Esophagus (tissue), 2 donors: ENCODE data around the gene EEA1. TPM values are rescaled to one million over a fixed set of nuclear protein-coding genes. Genes with fewer than 3 reads are reported as not detected.

Experiments used
- H3K27ac ChIP-seq, 2 donors: one replicate each; pipeline ENCODE4 v1.5.1; 2013; ENCODE audit warnings: low read depth in 2 of 2, mild to moderate bottlenecking in 2 of 2, inconsistent platforms in 1 of 2, low read length in 1 of 2, moderate library complexity in 1 of 2
- H3K27me3 ChIP-seq, 2 donors: one replicate each; pipeline ENCODE4 v1.6.1; 2013; ENCODE audit warnings: low read length in 2 of 2, control low read depth in 1 of 2, mild to moderate bottlenecking in 1 of 2; ENCODE audit not compliant: insufficient read depth in 2 of 2, control insufficient read depth in 1 of 2
- H3K36me3 ChIP-seq, 2 donors: one replicate each; pipeline ENCODE4 v1.6.1; 2013; ENCODE audit warnings: low read length in 1 of 2; ENCODE audit not compliant: control insufficient read depth in 2 of 2, insufficient read depth in 2 of 2
- H3K4me1 ChIP-seq, 2 donors: one replicate each; pipeline ENCODE4 v1.6.1; 2013; ENCODE audit warnings: low read length in 1 of 2; ENCODE audit not compliant: control insufficient read depth in 2 of 2, insufficient read depth in 2 of 2
- H3K4me3 ChIP-seq, 2 donors: one replicate each; pipeline ENCODE4 v1.5.1; 2013; ENCODE audit warnings: low read length in 2 of 2, mild to moderate bottlenecking in 2 of 2, low read depth in 1 of 2, moderate library complexity in 1 of 2
- H3K9me3 ChIP-seq, 2 donors: one replicate each; pipeline ENCODE4 v1.6.1; 2013; ENCODE audit warnings: mild to moderate bottlenecking in 2 of 2, low read depth in 1 of 2, low read length in 1 of 2, moderate library complexity in 1 of 2; ENCODE audit not compliant: control insufficient read depth in 2 of 2, insufficient read depth in 1 of 2
- WGBS, 2 donors: extraction: QIAGEN DNeasy Blood & Tissue Kit; methylation state at CpG; one replicate each; pipeline ENCODE4 v1.1.7; 2013; 5-methylcytosine and 5-hydroxymethylcytosine counted together
- polyA plus RNA-seq, 2 donors: library from polyadenylated mRNA; stranded (reverse); fragments of 200-250 nt; gene quantifications; one replicate each; pipeline ENCODE4 v1.2.3, GENCODE V29; 2013
- donor health status: healthy with polysubstance abuse.
- donor health status: Bipolar disorder and iron deficiency.

EEA1 gene
- polyA plus RNA-seq, 2 donors, result 5.6 to 6.3 TPM

- no peaks in the 10 kb centered on the region for H3K27me3 ChIP-seq
- WGBS, 2 donors, result 64 to 75% methylated on average over 2 of the region's 2 CpGs
- no peak overlapping the region for H3K27ac ChIP-seq
- H3K36me3 ChIP-seq, result no peaks in the 10 kb centered on the region
- no peaks in the 10 kb centered on the region for H3K4me1 ChIP-seq
- H3K9me3 ChIP-seq, result peaks cover 0 to 2% of the 10 kb centered on the region in 2 donors
- no peak overlapping the region for H3K4me3 ChIP-seq
These were observed 27.0 kb upstream of the EEA1 start for GRCh38 chr12:92955997-92956663.

GRCh38 chr12:92953747-92954146, 24.7 kb upstream of the EEA1 start:
- no peaks in the 10 kb centered on the region for H3K4me1 ChIP-seq
- WGBS, 2 donors, result 77 to 87% methylated on average over 5 of the region's 5 CpGs
- H3K27ac ChIP-seq, result no peak overlapping the region
- no peaks in the 10 kb centered on the region for H3K36me3 ChIP-seq
- H3K27me3 ChIP-seq, result no peaks in the 10 kb centered on the region
- H3K9me3 ChIP-seq, result peaks cover 0 to 2% of the 10 kb centered on the region in 2 donors
- H3K4me3 ChIP-seq, result no peak overlapping the region

GRCh38 chr12:92952394-92952793, 23.3 kb upstream of the EEA1 start:
- no peaks in the 10 kb centered on the region for H3K9me3 ChIP-seq
- no peaks in the 10 kb centered on the region for H3K27me3 ChIP-seq
- 66 to 73% methylated on average over 7 of the region's 7 CpGs for WGBS, 2 donors
- H3K27ac ChIP-seq, result no peak overlapping the region
- no peaks in the 10 kb centered on the region for H3K4me1 ChIP-seq
- H3K36me3 ChIP-seq, result no peaks in the 10 kb centered on the region
- H3K4me3 ChIP-seq, result no peak overlapping the region

GRCh38 chr12:92951006-92951405, 21.9 kb upstream of the EEA1 start:
- H3K4me3 ChIP-seq, result no peak overlapping the region
- H3K27ac ChIP-seq, result no peak overlapping the region
- 92% methylated on average over 4 of the region's 4 CpGs for WGBS, 2 donors
- H3K36me3 ChIP-seq, result no peaks in the 10 kb centered on the region
- no peaks in the 10 kb centered on the region for H3K27me3 ChIP-seq
- H3K9me3 ChIP-seq, result no peaks in the 10 kb centered on the region
- no peaks in the 10 kb centered on the region for H3K4me1 ChIP-seq

GRCh38 chr12:92950011-92950410, 20.9 kb upstream of the EEA1 start:
- Histone ChIP-seq H3K27ac (no peak overlapping the region), H3K27me3 (no peaks in the 10 kb centered on the region), H3K9me3 (no peaks in the 10 kb centered on the region), H3K4me1 (no peaks in the 10 kb centered on the region), H3K36me3 (no peaks in the 10 kb centered on the region), H3K4me3 (no peak overlapping the region)
- WGBS, 2 donors, result 60 to 83% methylated on average over 4 of the region's 4 CpGs

- H3K27ac ChIP-seq, result no peak overlapping the region
- no peaks in the 10 kb centered on the region for H3K9me3 ChIP-seq
- no peaks in the 10 kb centered on the region for H3K4me1 ChIP-seq
- H3K4me3 ChIP-seq, result no peak overlapping the region
- WGBS, 2 donors, result 25 to 58% methylated on average over 1 of the region's 1 CpG
- H3K36me3 ChIP-seq, result no peaks in the 10 kb centered on the region
- no peaks in the 10 kb centered on the region for H3K27me3 ChIP-seq
These were observed 20.4 kb upstream of the EEA1 start for GRCh38 chr12:92949466-92949865.

- Histone ChIP-seq H3K27ac (no peak overlapping the region), H3K9me3 (no peaks in the 10 kb centered on the region), H3K36me3 (no peaks in the 10 kb centered on the region), H3K4me3 (no peak overlapping the region), H3K27me3 (no peaks in the 10 kb centered on the region), H3K4me1 (no peaks in the 10 kb centered on the region)
These were observed 18.6 kb upstream of the EEA1 start for GRCh38 chr12:92947589-92948215.

- no peaks in the 10 kb centered on the region for H3K27me3 ChIP-seq
- no peaks in the 10 kb centered on the region for H3K9me3 ChIP-seq
- WGBS, 2 donors, result 77 to 93% methylated on average over 2 of the region's 2 CpGs
- no peaks in the 10 kb centered on the region for H3K4me1 ChIP-seq
- no peak overlapping the region for H3K27ac ChIP-seq
- no peak overlapping the region for H3K4me3 ChIP-seq
- no peaks in the 10 kb centered on the region for H3K36me3 ChIP-seq
These were observed 16.6 kb upstream of the EEA1 start for GRCh38 chr12:92945659-92946220.

GRCh38 chr12:92943482-92944250, 14.6 kb upstream of the EEA1 start:
- WGBS, 2 donors, result 70 to 75% methylated on average over 6 of the region's 6 CpGs

More at GRCh38 chr12:92943482-92944250, 14.6 kb upstream of the EEA1 start:
- Histone ChIP-seq H3K27me3 (no peaks in the 10 kb centered on the region), H3K4me1 (no peaks in the 10 kb centered on the region), H3K9me3 (no peaks in the 10 kb centered on the region), H3K4me3 (no peak overlapping the region), H3K36me3 (no peaks in the 10 kb centered on the region), H3K27ac (no peak overlapping the region)
